HG03520 (cell line): ENCODE data around the gene ADAMTS17.

Source experiments
- ATAC-seq: cut with Tn5 transposase; IDR thresholded peaks from one replicate; pipeline ENCODE4 v1.9.1; 2021; ENCODE audit warnings: mild to moderate bottlenecking, moderate library complexity; ENCODE audit not compliant: unreplicated experiment

ADAMTS17 gene

DNA sequence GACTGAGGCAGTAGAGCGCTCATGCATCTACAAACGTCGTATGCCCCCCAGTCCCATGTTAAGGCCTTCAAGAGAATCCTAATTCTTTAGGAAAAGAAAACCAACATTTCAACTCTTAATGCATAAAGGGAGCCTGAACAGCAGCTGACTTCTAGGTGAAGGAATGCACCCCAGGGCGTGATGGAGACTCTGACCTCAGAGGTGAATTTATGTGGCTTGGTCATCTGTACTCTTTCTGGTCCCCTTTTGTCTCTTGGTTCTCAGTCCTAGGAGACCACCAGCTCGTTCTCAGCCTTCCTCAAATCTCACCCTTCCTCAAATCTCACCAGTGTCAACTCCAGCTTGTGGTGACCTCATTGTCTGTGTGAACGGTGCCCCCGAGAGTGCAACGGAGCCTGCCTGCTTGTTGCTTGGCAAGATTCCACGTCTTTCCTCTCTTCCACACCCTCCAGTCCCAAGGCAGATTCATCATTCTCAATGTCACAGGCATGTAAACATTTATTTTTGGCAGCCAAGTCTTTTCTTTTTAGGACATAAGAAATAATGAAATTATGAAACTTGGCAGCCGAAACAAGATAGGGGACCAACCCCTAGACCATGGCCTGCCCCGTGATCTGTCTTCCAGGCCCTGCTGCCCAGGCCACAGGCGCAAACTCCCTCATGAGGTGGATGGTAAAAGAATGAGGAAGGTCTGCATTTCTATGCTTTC lies 166.2 kb downstream of the ADAMTS17 start:
- ATAC-seq, result no peak

DNA sequence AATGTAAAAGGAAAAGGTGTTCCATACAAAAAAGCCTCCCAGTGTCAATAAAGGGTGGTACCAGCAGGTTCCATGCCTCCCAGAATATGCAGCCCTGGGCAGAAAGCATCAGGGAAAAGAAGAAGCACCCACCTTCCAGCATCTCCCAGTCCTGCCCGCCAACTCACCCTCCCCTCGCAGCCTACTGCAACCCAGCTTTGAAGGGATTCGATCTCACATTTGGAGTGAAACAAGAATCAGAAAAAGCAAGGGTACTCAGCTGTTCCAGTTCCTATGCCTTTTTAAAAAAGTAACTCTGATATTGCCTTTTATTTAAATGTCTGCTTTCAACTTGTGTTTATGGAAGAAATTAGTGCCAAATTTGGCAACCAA lies 166.9 kb downstream of the ADAMTS17 start:
- no peak for ATAC-seq

DNA sequence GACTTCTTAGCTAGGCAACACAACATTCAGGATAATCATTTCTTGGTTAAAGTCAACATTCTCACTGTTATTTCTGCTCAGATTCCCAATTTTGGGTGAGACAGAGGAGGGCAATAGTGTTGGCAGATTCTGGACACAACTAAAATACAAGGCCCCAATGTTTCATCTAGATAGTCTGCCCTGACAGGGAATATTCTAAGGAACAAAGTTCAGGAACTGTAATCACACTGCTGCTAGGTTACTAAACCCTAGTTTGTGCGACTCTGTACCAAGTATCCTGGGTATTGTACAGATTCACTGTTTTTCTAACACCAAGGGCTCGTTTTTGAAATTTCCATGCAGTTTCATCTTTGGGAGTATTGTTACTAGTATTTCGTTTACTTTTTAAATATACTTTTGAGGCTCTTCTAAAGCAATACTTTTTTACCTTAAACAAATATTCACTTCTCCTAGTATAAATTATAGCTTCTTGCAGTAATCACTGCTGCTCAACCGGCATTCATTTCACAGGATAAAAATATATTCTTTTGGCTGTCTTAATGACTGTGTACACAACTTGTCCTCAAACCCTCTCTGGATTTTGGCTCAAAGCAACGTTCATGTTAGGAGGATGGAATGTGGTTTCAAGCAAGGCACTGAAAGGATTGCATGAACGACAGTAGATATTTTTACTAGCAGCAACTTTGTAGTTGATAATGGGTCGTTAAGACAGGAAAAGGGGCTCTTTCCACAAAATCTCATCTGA lies 167.4 kb downstream of the ADAMTS17 start:
- ATAC-seq, result no peak

DNA sequence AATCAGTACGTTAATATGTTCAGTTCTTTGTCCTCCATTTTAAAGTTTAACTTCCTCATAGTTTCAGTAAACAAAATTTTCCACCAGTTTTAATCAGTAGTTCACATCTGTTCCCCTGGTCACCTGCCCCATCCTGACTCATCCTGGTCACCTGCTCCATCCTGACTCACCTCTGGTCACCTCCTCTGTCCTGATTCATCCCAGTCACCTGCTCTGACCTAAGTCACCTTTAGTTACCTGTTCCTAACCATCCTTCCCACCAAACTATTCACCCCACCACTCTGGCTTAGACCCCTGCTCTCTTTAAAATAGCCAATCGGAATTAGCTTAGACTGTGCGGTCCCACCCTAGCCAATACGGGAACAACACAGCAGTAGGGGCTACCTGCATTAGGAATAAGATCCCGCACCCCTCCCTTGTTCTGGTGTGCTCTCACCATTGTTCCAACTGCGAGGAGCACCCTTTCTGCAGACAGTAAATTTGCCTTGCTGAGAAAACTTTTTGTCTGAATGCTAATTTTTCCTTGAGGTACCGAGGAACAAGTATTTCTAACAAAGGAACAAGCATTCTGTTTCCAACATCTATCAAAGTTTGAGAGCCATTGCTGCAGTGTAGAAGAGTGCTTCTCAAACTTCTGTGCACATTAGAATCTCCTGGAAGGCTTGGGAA lies 169.3 kb downstream of the ADAMTS17 start:
- no peak for ATAC-seq

DNA sequence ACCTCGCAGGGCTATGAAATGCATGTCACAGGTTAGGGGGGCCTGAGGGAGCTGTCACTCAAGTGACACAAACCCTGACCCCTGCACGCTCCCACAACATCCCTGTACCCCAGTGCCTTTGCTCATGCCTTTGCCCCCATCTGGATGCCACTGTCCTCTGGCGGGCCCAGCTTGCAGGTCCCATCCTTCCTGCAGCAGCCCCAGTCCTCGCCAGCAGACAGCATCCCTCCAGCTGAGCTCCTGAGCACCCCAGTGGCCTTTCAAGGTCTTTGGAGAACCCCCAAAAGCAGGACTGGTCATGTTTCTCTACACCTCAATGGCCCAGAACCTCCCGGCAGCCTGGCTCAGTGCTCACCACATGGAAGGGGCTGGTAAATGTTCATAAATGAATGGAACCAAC lies 170.4 kb downstream of the ADAMTS17 start:
- no peak for ATAC-seq

DNA sequence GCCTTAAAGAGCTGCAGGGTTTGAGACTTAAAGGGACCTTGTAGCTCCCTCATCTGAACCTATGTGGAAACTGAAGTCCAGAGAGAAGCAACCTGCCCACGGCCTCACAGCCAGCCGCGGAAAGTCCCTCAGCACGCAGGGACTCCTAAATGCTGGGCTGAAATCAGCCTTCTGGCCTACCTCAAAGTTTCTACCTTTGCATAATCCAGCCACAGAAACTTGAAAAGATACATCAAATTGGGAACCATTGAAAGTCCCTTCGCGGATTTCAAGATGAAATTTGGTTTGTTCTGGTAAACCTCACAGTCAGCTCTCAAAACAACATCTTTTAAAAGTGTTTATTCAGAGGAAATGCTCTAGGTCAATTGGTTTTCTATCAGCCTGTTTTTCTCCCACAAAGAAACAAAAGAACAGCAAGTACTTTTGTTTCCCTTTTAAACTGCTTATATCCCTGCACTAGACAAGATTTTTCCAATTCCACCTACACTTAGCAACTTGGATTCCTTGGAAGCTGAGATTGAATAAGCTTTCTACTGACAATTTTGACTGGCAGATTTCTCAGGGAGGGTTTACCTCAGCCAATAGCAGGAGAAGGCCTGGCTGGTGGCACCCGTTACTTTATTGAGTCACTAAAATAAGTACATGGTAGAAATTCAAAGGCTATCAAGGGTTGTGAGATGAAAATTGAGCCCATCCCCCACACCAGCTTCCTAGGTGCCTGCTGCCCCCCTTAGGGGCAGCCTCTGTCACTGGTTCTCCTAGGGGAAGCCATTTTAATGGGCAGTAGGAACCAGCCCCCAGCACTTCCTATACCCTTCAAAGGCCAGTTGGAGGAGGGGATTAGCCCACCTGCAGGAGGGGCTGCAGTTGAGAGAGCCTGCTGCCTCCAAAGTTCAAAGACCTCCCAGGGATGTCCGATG lies 171.2 kb downstream of the ADAMTS17 start:
- ATAC-seq, result peak; percentile 88

DNA sequence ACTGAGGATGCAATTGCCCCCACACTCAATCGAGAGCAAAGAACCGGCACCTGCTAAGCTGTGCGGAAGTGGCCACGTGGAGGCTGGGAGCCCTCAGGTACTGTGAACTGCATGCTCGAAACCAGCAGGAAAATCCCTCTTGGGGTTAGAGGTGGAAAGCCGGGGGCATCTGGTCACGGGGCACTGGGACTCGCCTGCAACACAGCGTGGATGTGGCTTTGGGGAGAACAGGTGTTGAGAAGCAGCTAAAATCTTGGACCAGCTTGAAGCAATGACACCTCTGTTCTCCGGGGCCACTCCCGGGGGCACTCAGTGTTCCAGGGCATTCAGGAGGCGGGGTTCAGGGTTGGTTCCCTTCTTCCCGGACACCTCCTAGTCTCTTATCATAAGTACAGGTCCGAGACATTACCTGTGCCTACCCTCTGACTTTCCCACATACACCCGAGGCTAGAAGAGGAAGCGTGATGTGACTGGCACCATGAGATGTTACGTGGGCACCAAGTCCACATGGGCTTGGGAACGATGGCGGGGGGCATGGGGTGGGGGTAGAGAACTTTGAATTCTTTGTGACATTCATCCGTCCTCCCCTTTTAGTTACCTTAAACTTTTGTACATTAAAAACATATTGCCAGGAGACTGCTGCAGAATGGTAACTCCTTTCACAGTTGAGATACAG lies 172.0 kb downstream of the ADAMTS17 start:
- no peak for ATAC-seq

DNA sequence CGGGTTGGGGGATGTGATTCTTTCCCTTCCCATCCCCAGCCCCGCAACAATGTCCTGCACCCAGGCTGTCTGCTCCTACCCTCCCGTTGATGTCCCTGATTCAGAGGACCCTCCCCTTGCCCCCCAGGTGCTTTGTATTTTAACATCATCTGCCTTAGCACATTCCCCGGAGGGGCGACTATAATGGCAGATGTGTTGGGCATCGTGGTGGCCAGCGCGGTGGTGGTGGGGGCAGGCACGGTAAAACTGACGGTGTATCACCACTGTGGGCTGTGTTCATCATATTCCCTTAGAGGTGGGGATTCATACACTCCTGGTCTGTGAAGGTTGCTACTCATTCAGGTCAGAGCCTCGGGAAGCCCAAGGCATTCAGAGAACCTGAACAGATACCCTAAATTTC lies 173.0 kb downstream of the ADAMTS17 start:
- ATAC-seq, result no peak

DNA sequence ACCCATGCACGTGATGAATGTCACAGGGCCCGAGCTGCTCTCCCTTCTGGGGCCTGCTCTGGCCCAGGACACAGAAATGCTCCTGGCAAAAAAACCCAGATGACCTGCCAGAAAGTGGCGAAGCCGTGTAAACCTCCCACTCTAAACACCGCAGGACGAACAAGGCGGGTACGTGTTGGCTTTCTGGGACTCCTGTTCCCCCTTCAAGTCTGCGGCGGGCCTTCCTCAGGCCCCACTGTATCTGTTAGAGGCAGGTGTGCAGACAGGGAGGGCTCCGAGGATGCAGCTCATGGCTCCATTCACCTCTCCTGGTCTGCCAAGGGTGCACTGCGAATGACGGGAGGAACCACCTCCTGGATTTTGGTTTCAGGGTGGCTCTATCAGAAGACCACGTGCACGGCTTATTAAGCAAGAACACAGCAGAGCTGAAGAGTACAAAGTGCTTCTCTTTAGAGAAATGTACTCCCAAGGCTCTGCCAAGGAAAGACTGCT lies 173.8 kb downstream of the ADAMTS17 start:
- no peak for ATAC-seq

DNA sequence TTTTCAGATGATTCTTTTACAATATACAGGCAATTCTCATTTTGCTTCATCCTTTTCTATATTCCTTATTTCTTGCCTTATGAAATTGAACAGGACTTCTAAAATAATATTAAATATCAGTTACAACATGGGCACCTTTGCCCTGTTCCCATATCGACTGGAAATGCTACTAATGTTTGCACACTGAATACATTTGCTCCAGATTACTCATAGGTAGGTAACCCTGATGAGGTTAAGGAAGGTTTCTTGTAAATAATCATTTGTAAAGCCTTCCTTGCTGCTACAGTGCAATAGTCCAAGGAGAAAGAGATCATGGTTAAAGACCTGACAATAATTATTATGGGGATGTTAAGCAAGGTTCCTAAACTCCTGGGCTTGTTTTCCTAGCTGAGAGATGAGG lies 175.5 kb downstream of the ADAMTS17 start:
- no peak for ATAC-seq

DNA sequence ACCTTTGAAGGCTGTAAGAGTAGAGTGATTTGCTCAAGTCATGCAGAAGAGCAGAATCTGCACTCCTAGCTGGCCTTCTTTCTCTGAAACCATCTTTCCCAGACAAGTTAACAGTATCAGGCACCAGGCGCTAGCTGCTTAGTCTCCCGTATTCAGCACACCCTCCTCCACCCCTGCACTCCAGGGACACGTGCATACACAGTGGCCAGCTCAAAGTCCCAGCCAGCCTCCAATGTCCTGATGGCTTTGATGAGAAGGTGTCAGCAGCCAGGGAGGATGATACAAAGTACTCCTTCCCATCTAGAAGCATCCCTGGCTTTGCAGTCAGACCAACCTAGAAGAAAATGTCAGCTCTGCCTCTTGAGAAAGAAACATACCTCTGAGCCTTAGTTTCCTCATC lies 177.8 kb downstream of the ADAMTS17 start:
- no peak for ATAC-seq

DNA sequence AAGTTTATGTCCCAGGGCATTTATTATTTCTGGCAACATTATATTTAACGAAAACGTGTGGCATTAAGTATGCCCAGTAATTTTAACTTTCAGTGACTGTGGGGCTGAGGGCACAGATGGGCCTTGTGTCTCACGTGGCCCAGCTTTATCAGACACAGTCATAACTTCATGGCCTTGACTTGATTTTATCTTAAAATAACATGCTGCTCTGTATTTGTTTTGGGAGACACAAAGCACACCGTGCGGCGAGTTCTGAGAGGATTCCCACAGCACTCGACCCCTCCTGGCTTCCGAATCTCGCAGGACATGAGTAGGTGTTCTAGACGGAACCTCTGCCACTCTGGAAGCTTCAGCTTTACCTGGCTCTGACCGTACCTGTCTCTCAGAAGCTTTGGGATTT lies 180.8 kb downstream of the ADAMTS17 start:
- no peak for ATAC-seq

DNA sequence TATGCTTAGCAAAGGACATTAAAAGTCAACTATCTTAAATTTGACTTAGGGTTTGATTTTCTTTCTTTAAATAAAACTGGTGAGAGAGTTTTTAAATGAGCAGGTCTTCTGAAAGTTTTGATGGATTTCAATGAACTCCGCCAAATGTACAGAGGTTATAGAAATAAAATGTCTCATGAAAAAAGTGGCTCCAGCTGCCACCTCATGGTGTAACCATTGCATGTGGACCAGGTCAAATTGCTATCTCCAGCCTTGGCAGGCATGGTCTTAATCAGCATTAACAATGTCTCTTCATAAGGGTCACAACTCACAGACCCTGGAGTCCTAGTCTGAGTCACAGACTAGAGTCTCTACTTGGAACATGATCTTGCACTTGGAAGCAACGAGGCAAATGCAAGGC lies 182.3 kb downstream of the ADAMTS17 start:
- ATAC-seq, result no peak

DNA sequence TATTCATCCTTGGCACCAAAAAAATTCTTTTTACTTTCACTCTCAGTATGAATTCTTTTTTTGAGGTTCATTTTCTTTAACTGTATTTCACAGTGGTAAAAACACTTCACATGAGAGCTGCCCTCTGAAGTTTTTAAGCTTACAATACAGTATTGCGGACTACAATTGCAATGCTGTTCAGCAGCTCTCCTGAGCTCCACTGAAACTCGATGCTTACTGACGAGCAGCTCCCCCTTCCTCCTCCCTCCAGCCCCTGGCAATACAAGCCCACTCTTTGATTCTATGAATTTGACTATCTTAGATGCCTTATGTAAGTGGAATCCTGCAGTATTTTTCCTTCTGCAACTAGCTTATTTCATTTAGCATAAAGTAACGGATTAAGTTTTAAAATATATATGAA lies 183.4 kb downstream of the ADAMTS17 start:
- no peak for ATAC-seq

DNA sequence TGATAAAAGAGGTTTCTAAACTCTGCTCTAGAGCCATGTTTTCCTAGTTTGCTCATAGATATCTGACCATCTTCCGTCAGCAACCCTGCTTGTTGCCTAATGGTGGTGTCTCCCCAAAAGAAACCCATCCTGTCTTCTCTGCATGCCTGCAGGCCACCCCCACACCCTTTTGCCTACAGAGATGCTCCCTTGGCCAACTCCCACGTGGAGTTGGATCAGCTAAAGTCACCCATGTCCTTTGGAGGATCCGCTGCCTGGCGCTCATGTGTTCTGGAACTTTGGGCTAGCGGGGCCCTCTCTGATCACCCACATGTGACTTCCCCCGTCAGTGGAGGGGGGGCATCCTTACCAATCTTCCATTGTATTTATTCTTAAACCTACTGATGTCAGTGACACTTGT lies 185.6 kb downstream of the ADAMTS17 start:
- ATAC-seq, result no peak

DNA sequence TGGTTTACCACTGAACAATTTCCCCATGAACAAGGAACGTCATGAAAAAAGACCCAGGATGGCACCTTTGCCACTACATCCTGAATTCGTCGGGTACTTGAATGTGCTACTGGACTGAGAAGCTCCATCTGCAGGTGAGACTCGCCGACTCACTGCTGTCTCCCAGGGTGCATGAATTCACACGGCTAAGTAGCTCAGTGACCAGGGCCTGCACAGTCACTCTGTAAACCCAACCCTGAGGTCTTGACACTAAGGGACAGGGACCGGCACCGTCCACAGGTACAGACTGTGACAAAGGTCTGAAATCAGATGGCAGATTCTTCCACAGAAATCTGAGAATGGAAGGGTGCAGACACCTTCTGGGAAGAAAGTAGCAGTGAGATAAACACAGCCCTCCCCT lies 187.4 kb downstream of the ADAMTS17 start:
- ATAC-seq, result no peak

DNA sequence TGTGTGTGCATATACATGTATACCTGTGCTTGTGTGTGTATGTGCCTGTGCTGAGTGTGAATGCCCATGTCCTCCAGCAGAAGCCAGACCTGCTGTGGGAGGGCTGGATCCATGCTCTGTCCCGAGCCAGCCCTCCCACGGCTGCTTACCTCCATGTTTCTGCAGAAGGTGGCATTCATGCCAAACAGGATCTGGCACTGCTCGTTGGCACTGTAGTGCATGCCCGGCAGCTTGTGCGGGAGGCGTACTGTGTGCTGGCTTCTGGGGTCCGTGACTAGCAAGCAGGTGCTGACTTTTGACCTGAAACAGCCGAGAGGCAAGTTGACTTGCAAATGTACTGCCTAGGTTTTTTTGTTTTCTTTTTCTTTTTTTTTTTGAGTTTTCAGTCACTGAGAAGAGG lies 189.3 kb downstream of the ADAMTS17 start:
- ATAC-seq, result no peak

DNA sequence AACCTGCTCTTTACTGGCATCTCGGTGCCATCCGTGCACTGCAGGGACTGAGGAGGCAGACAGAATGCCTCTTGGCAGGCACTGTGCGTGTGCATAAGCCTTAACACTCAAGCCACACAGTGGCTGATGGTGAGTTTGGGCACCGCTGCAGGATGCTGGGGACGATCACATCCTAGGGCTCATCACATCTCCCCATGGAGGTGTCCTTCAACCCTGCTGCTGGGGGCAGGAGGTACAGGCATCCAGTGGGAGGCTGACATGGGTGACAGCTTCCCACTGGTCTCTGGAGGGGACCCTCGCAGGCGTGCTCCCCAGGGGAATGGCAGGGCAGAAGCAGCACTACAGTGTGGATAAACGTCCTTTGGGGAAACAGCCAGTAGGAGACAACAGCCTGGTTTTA lies 190.9 kb downstream of the ADAMTS17 start:
- no peak for ATAC-seq

DNA sequence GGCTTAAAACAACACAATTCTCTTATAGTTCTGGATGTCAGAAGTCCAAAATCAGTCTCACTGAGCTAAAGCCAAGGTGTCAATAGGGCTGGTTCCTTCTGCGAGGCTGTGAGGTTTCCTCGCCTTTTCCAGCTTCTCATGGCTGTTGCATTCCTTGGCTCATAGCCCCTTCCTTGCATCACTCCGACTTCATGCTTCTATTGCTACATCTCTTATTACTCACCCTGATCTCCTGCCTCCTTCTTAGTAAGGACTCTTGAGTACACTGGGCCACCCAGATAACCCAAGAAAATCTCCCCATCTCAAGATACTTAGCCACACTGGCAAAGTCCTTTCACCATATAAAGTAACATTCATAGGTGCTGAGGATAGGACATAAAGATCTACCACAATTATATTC lies 193.9 kb downstream of the ADAMTS17 start:
- no peak for ATAC-seq

DNA sequence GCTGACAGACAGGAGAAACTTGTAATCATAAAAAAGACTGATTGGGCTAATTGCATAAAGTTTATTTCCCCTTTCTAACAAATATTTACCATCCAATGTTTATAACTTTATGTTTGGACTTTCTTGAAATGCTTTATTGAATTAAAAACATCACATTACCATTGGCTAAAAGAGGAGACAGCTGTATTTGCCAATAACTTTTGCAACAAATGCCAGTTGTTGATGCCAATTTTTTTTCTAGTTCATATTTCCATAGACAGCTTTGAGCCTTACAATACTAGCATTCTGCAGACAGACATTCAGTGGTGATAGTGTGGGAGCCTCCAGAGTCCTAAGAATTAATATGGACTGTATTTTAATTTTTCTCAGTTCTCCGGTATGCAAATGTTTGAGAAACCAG lies 198.4 kb downstream of the ADAMTS17 start:
- ATAC-seq, result no peak
